ENCODE results near the gene SLC7A1. TPM values are rescaled to one million over a fixed set of nuclear protein-coding genes. Genes with fewer than 3 reads are reported as not detected.

SLC7A1 gene
- total RNA-seq, 3 donors from 2014 or later: 6.6 to 15.4 (median 12.7) TPM

- Histone ChIP-seq H3K27me3 (no peaks in the 10 kb centered on the region), H3K36me3 (no peaks in the 10 kb centered on the region), H3K4me3 (no peak overlapping the region), H3K27ac (no peak overlapping the region), H3K9me3 (no peaks in the 10 kb centered on the region), H3K4me1 (no peaks in the 10 kb centered on the region)
- intact Hi-C loops (cut with DNase I; ENCODE audit: low total_unique reads): no loop called here
- no peak for DNase-seq (ENCODE audit: low spot score in 2 of 2)
- TF ChIP-seq POLR2A (IDR thresholded peaks at IDR 0.05) (no peak), POLR2AphosphoS5 (IDR thresholded peaks at IDR 0.05) (no peak)
- TF ChIP-seq, protein P1, sequence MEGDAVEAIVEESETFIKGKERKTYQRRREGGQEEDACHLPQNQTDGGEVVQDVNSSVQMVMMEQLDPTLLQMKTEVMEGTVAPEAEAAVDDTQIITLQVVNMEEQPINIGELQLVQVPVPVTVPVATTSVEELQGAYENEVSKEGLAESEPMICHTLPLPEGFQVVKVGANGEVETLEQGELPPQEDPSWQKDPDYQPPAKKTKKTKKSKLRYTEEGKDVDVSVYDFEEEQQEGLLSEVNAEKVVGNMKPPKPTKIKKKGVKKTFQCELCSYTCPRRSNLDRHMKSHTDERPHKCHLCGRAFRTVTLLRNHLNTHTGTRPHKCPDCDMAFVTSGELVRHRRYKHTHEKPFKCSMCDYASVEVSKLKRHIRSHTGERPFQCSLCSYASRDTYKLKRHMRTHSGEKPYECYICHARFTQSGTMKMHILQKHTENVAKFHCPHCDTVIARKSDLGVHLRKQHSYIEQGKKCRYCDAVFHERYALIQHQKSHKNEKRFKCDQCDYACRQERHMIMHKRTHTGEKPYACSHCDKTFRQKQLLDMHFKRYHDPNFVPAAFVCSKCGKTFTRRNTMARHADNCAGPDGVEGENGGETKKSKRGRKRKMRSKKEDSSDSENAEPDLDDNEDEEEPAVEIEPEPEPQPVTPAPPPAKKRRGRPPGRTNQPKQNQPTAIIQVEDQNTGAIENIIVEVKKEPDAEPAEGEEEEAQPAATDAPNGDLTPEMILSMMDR (IDR thresholded peaks at IDR 0.05): peak; percentile 42 to 67 (median 63)
Observed at GRCh38 chr13:29472332-29472961, 123.0 kb downstream of the SLC7A1 start.

- intact Hi-C loops (cut with DNase I; ENCODE audit: low total_unique reads): no loop called here
- no peak for TF ChIP-seq POLR2AphosphoS5 (IDR thresholded peaks at IDR 0.05)
Observed at GRCh38 chr13:29471551-29471950, 123.9 kb downstream of the SLC7A1 start.

DNA sequence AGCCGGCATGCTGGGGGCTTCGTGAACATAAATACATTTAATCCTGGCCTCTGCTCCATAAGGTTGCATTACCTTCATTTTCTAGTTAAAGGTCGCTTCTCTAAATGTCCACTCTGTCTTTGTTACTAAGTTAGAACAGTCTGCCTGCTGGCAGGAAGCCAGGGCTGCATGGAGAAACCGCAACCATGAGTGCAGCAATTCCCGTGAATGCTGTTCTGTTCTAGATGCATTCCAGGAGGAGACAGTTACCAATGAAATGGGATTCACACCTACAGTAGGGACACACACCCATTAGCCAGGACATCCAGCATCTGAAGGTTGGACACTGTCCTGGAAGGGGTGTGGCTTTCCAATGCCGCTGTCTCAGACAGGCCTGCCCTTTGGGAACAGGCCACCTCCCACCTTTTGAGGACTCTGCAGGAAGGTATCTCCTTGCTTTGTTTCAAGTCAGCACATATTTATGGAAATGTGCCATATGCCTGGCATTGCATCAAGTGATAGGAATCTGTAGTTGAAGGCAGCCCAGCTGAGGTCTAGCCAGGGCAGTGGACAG is 129.7 kb downstream of the SLC7A1 start:
- TF ChIP-seq, protein P1 (IDR thresholded peaks at IDR 0.05): no peak
- TF ChIP-seq POLR2AphosphoS5 (IDR thresholded peaks at IDR 0.05) (no peak), POLR2A (IDR thresholded peaks at IDR 0.05) (no peak)
- no peak overlapping the region for H3K4me3 ChIP-seq
- intact Hi-C loops (cut with DNase I; ENCODE audit: low total_unique reads): no loop called here
- no peaks in the 10 kb centered on the region for H3K36me3 ChIP-seq
- H3K27me3 ChIP-seq: no peaks in the 10 kb centered on the region
- peak overlapping the region; percentile 62 to 63 for H3K27ac ChIP-seq
- H3K9me3 ChIP-seq: no peaks in the 10 kb centered on the region
- no peaks in the 10 kb centered on the region for H3K4me1 ChIP-seq
- peak in 1 of 2 donors; percentile 75 for DNase-seq (ENCODE audit: low spot score in 2 of 2)

More at GRCh38 chr13:29471551-29471950, 123.9 kb downstream of the SLC7A1 start:
- Histone ChIP-seq H3K36me3 (no peaks in the 10 kb centered on the region), H3K4me1 (no peaks in the 10 kb centered on the region), H3K27ac (no peak overlapping the region), H3K9me3 (no peaks in the 10 kb centered on the region), H3K4me3 (no peak overlapping the region), H3K27me3 (no peaks in the 10 kb centered on the region)
- DNase-seq (ENCODE audit: low spot score in 2 of 2): no peak

DNA sequence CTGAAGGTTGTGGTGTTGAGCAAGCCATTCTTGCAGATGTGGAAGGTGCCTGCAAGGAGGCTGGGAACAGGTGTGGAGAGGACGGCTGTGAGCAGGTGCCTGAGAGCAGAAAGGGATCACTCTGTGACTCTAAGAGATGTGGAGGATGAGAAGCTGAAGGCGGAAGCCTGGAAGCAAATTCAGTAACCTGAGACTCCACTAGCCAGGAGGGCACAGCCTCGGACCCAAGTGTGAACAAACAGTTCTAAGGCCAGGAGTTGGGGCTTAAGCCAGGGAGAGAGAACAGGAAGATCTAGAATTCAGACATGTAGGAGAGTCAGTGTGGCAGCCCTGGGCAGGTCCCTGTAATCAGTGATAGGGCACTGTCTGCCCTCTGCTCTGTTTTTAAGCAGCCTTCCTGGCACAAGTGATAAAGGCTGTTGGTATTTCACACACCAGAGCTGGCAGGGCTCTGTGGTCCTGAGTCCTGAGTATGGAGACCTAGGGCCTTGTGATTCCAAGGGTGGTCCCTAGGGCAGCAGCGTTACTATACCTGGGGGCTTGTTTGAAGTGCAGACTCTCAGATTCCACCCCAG is 131.3 kb downstream of the SLC7A1 start:
- H3K36me3 ChIP-seq: no peaks in the 10 kb centered on the region
- intact Hi-C loops (cut with DNase I; ENCODE audit: low total_unique reads): no loop called here
- H3K4me3 ChIP-seq: no peak overlapping the region
- no peaks in the 10 kb centered on the region for H3K4me1 ChIP-seq
- no peak overlapping the region for H3K27ac ChIP-seq
- H3K9me3 ChIP-seq: no peaks in the 10 kb centered on the region
- no peaks in the 10 kb centered on the region for H3K27me3 ChIP-seq
- DNase-seq (ENCODE audit: low spot score in 2 of 2): no peak
- TF ChIP-seq, protein P1 (IDR thresholded peaks at IDR 0.05): no peak
- TF ChIP-seq POLR2AphosphoS5 (IDR thresholded peaks at IDR 0.05) (no peak), POLR2A (IDR thresholded peaks at IDR 0.05) (no peak)

DNA sequence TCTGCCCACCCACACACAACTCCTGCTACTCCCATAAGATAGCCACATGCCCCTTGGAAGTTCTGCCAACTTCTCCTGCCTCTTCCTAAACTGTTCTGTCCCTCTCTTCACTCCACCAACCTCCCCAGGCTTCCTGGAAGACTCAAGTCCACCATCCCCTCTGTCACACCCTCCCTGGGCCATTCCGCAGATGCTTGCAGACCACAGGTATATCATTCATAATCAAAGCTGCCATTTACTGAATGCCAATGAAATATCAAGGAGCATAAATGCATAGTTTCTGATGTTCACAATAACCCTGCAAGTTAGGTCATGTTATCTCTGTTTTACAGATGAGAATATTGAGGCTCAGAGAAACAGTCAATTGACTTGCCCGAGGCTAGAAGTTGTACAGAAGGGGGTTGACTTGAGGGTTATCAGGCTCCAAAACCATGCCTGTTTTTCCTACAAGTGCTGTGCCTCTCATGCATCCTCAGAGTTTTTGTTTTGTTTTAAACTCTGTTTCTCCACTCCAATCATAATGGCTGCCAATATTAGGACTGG is 135.6 kb downstream of the SLC7A1 start:
- TF ChIP-seq POLR2AphosphoS5 (IDR thresholded peaks at IDR 0.05) (no peak), POLR2A (IDR thresholded peaks at IDR 0.05) (no peak)
- TF ChIP-seq, protein P1 (IDR thresholded peaks at IDR 0.05): no peak
- no peak for DNase-seq (ENCODE audit: low spot score in 2 of 2)
- intact Hi-C loops (cut with DNase I; ENCODE audit: low total_unique reads): no loop called here

More for the DNA sequence above, 135.6 kb downstream of the SLC7A1 start:
- Histone ChIP-seq H3K27ac (no peak overlapping the region), H3K4me1 (peaks cover 0 to 8% of the 10 kb centered on the region in 2 donors), H3K9me3 (no peaks in the 10 kb centered on the region), H3K4me3 (no peak overlapping the region), H3K27me3 (no peaks in the 10 kb centered on the region), H3K36me3 (no peaks in the 10 kb centered on the region)

Data from breast epithelium (tissue), 4 donors.